ENCODE results near the gene ERBIN. TPM values are rescaled to one million over a fixed set of nuclear protein-coding genes. Genes with fewer than 3 reads are reported as not detected.

The ERBIN gene
- total and polyA plus RNA-seq, 2 of the 13 experiments (the other 11 are each of a cell fraction or from before 2014, with no cell fraction given) = 14.4 to 41.7 TPM

GRCh38 chr5:65925601-65926275 lies 637 bp upstream of the ERBIN start (continued):
- TF ChIP-seq SMC3 (IDR thresholded peaks at IDR 0.05; ENCODE audit: low read length) = no peak
- TF ChIP-seq, protein P1, sequence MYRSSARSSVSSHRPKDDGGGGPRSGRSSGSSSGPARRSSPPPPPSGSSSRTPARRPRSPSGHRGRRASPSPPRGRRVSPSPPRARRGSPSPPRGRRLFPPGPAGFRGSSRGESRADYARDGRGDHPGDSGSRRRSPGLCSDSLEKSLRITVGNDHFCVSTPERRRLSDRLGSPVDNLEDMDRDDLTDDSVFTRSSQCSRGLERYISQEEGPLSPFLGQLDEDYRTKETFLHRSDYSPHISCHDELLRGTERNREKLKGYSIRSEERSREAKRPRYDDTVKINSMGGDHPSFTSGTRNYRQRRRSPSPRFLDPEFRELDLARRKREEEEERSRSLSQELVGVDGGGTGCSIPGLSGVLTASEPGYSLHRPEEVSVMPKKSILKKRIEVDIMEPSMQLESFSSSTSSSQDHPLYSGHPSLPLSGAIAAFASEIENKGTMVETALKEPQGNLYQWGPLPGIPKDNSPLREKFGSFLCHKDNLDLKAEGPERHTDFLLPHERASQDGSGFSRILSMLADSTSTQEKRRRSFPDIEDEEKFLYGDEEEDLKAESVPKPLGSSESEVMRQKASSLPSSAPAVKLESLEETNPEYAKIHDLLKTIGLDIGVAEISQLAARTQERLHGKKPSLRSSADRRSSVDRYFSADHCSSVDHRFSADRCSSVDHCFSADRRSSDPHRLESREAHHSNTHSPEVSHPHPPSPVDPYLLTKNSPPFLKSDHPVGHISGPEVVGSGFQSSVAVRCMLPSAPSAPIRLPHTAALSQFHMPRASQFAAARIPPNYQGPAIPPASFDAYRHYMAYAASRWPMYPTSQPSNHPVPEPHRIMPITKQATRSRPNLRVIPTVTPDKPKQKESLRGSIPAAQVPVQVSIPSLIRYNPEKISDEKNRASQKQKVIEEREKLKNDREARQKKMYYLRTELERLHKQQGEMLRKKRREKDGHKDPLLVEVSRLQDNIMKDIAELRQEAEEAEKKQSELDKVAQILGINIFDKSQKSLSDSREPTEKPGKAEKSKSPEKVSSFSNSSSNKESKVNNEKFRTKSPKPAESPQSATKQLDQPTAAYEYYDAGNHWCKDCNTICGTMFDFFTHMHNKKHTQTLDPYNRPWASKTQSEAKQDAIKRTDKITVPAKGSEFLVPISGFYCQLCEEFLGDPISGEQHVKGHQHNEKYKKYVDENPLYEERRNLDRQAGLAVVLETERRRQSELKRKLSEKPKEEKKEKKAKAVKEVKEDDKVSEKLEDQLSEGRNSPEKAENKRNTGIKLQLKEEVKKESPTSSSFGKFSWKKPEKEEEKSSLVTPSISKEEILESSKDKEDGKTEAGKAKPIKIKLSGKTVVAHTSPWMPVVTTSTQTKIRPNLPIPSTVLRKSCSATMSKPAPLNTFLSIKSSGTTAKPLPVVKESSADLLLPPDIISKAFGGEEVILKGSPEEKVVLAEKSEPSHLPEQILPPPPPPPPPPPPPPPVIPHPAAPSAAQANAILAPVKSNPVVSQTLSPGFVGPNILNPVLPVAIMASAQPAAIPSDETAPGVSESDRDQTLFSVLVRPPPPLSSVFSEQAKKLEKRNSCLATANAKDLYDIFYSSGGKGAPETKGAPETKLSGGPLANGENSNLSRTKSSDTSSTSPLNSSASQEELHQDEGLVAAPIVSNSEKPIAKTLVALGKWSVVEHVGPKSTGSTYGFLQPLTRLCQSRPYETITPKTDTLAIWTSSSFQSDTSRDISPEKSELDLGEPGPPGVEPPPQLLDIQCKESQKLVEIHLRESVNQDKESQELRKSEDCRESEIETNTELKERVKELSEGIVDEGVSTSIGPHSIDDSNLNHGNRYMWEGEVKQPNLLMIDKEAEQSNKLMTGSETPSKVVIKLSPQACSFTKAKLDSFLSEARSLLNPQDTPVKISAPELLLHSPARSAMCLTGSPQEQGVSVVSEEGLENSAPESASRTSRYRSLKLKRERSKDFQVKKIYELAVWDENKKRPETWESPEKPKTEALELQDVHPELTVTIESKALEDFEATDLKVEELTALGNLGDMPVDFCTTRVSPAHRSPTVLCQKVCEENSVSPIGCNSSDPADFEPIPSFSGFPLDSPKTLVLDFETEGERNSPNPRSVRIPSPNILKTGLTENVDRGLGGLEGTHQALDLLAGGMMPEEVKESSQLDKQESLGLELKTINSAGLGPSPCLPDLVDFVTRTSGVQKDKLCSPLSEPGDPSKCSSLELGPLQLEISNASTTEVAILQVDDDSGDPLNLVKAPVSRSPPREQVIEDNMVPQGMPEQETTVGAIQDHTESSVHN (CRISPR knock-in tag; IDR thresholded peaks at IDR 0.05) = no peak; the same call in 1 of the 2 replicates
- TF ChIP-seq ZBTB42 (CRISPR knock-in tag; IDR thresholded peaks at IDR 0.05) = peak; percentile 59; the same call in 1 of the 2 replicates
- TF ChIP-seq KDM5B (CRISPR knock-in tag; IDR thresholded peaks at IDR 0.05; ENCODE audit: borderline replicate concordance) = no peak; the same call in 1 of the 2 replicates
- TF ChIP-seq ZFP36L1 (CRISPR knock-in tag; IDR thresholded peaks at IDR 0.05) = no peak
- peak; percentile 61; the same call in 1 of the 2 replicates for TF ChIP-seq ZNF441 (CRISPR knock-in tag; IDR thresholded peaks at IDR 0.05; ENCODE audit: borderline replicate concordance)
- TF ChIP-seq ZNF44 (CRISPR knock-in tag; IDR thresholded peaks at IDR 0.05) = no peak
- TF ChIP-seq CBX2 (IDR thresholded peaks at IDR 0.05; ENCODE audit: low read depth, low read length) = no peak
- TF ChIP-seq CBX2 (CRISPR knock-in tag; IDR thresholded peaks at IDR 0.05; ENCODE audit: low read depth) = no peak
- no peak; the same call in 1 of the 2 replicates for TF ChIP-seq ZNF205 (CRISPR knock-in tag; IDR thresholded peaks at IDR 0.05)
- TF ChIP-seq, protein P2, sequence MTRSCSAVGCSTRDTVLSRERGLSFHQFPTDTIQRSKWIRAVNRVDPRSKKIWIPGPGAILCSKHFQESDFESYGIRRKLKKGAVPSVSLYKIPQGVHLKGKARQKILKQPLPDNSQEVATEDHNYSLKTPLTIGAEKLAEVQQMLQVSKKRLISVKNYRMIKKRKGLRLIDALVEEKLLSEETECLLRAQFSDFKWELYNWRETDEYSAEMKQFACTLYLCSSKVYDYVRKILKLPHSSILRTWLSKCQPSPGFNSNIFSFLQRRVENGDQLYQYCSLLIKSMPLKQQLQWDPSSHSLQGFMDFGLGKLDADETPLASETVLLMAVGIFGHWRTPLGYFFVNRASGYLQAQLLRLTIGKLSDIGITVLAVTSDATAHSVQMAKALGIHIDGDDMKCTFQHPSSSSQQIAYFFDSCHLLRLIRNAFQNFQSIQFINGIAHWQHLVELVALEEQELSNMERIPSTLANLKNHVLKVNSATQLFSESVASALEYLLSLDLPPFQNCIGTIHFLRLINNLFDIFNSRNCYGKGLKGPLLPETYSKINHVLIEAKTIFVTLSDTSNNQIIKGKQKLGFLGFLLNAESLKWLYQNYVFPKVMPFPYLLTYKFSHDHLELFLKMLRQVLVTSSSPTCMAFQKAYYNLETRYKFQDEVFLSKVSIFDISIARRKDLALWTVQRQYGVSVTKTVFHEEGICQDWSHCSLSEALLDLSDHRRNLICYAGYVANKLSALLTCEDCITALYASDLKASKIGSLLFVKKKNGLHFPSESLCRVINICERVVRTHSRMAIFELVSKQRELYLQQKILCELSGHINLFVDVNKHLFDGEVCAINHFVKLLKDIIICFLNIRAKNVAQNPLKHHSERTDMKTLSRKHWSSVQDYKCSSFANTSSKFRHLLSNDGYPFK (CRISPR knock-in tag; IDR thresholded peaks at IDR 0.05; ENCODE audit: borderline replicate concordance) = no peak
- no peak for TF ChIP-seq ZNF138 (CRISPR knock-in tag; IDR thresholded peaks at IDR 0.05; ENCODE audit: low read depth)
- peak; percentile 43; the same call in 1 of the 2 replicates for TF ChIP-seq ZKSCAN8 (CRISPR knock-in tag; IDR thresholded peaks at IDR 0.05; ENCODE audit: borderline replicate concordance)
- TF ChIP-seq HDAC6 (IDR thresholded peaks at IDR 0.05; ENCODE audit: low read depth, low read length) = no peak
- no peak for TF ChIP-seq ZNF354B (CRISPR knock-in tag; IDR thresholded peaks at IDR 0.05)
- no peak for TF ChIP-seq MEIS2 (CRISPR knock-in tag; IDR thresholded peaks at IDR 0.05)

Data from HepG2 (cell line).